Spleen (tissue), 7 donors: ENCODE data around the gene EYS.

ENCODE experiments used
- POLR2A ChIP-seq, 3 donors: fragments of 450-650 bp; IDR thresholded peaks; one replicate each; pipeline ENCODE4 v1.5.1; 2017; ENCODE audit warnings: antibody characterized with exemption in 3 of 3, mild to moderate bottlenecking in 1 of 3
- TF ChIP-seq, protein P1 (sequence below), 11 experiments: fragments of 200-600 bp in 7 of 11; fragments of 450-650 bp in 4 of 11; sonication (generic) in 4 of 11; IDR thresholded peaks in 8 of 11; conservative IDR thresholded peaks in 3 of 11; 1 replicate in 7 of 11; 2 replicates in 4 of 11; pipeline versions ENCODE4 v1.4.0 to v1.8.0; 2016 to 2021; ENCODE audit warnings: antibody characterized with exemption in 11 of 11, inconsistent platforms in 4 of 11, mild to moderate bottlenecking in 1 of 11
- donor health status: DM: no; HTN: no; CAD: no; lungs with moderate emphysema.
- donor health status: DM: no; HTN: no; CAD: no.
- donor health status: DM: no; HTN: no; CAD: no.

DNA sequence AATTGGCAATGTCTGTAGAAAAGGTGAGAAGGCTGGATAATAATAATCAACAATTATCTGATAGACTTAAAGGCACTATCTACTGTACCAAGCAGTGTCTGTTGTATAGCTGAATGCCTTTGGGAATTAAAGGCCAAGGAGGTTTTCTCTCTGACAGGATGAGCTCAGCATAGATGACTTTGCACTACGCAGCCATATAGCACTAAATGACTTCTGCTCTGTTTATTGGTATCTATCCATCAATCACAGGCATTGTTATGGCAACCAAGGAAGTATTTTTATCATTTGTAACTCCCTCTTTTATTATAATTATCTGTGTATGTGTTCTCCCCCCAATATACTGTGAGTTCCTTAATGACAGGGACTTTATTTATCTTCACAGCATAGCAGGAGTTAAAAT is 1417.1 kb downstream of the EYS start:
- TF ChIP-seq, protein P1, sequence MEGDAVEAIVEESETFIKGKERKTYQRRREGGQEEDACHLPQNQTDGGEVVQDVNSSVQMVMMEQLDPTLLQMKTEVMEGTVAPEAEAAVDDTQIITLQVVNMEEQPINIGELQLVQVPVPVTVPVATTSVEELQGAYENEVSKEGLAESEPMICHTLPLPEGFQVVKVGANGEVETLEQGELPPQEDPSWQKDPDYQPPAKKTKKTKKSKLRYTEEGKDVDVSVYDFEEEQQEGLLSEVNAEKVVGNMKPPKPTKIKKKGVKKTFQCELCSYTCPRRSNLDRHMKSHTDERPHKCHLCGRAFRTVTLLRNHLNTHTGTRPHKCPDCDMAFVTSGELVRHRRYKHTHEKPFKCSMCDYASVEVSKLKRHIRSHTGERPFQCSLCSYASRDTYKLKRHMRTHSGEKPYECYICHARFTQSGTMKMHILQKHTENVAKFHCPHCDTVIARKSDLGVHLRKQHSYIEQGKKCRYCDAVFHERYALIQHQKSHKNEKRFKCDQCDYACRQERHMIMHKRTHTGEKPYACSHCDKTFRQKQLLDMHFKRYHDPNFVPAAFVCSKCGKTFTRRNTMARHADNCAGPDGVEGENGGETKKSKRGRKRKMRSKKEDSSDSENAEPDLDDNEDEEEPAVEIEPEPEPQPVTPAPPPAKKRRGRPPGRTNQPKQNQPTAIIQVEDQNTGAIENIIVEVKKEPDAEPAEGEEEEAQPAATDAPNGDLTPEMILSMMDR (IDR thresholded peaks at IDR 0.05 in 8 of 11, conservative IDR thresholded peaks at IDR 0.05 in 3 of 11) = no peak
- TF ChIP-seq POLR2A (IDR thresholded peaks at IDR 0.05) = no peak
